Kidney (tissue), 14 donors: ENCODE data around the gene MYLK4. TPM values are rescaled to one million over a fixed set of nuclear protein-coding genes. Genes with fewer than 3 reads are reported as not detected.

Experiments used
- DNase-seq, 5 donors: peaks; one replicate each; pipeline ENCODE4 v3.0.0-alpha.2; 2013 to 2020
- FAIRE-seq: peaks from 2 replicates; lab custom pipeline; 2012; peaks lifted over from hg19 to GRCh38; lab: Jason Lieb, UNC
- H3K27ac ChIP-seq, 2 donors: one replicate each; pipeline ENCODE4 v1.7.0; 2013; ENCODE audit warnings: low read depth in 2 of 2, low read length in 2 of 2, inconsistent platforms in 1 of 2
- H3K27me3 ChIP-seq: one replicate; pipeline ENCODE4 v1.7.1; 2013; ENCODE audit warnings: low read length, inconsistent platforms; ENCODE audit not compliant: control insufficient read depth, insufficient read depth
- H3K36me3 ChIP-seq, 3 donors: one replicate each; pipeline versions ENCODE4 v1.7.0 to v1.7.1; 2013; ENCODE audit warnings: low read length in 3 of 3, control low read depth in 1 of 3, inconsistent platforms in 1 of 3; ENCODE audit not compliant: insufficient read depth in 3 of 3, control insufficient read depth in 2 of 3
- H3K4me1 ChIP-seq, 3 donors: one replicate each; pipeline versions ENCODE4 v1.7.0 to v1.7.1; 2013; ENCODE audit warnings: low read length in 3 of 3, inconsistent platforms in 1 of 3, low read depth in 1 of 3; ENCODE audit not compliant: control insufficient read depth in 2 of 3, insufficient read depth in 2 of 3
- H3K4me3 ChIP-seq, 3 donors: one replicate each; pipeline versions ENCODE4 v1.7.0 to v1.8.1; 2013; ENCODE audit warnings: low read length in 3 of 3, control low read depth in 1 of 3, inconsistent platforms in 1 of 3
- H3K9ac ChIP-seq, 3 donors: one replicate each; pipeline versions ENCODE4 v1.7.0 to v1.7.1; 2013; ENCODE audit warnings: low read length in 3 of 3, control low read depth in 1 of 3, inconsistent platforms in 1 of 3
- H3K9me3 ChIP-seq, 3 donors: one replicate each; pipeline versions ENCODE4 v1.7.0 to v1.7.1; 2013; ENCODE audit warnings: low read length in 3 of 3, control low read depth in 1 of 3, inconsistent platforms in 1 of 3; ENCODE audit not compliant: control insufficient read depth in 2 of 3, insufficient read depth in 1 of 3
- intact Hi-C: fragments of 100-400 bp; cut with DNase I; formaldehyde crosslinking; loops from one replicate; pipeline ENCODE4 v1.11.1; 2022
- polyA plus RNA-seq: library from polyadenylated mRNA; stranded (reverse); fragments of 350-450 nt; fragmentation: Illumina TruSeq; extraction: RNeasy Lipid Tissue Mini Kit (QIAGEN cat#74804); gene quantifications from one replicate; pipeline ENCODE4 v1.2.3, GENCODE V29; 2014; ENCODE audit warnings: low read depth, low replicate concordance; ENCODE audit not compliant: insufficient read depth
- total RNA-seq: library from RNA; stranded (reverse); fragmentation: NEBNext Ultra II Directional; extraction: Animal tissue kit (Norgen Biotek cat#: 25700); gene quantifications from one replicate; pipeline ENCODE4 v1.2.1, GENCODE V29; 2021
- TF ChIP-seq, protein P1 (sequence below): IDR thresholded peaks from 3 replicates; pipeline ENCODE4 v1.5.1; 2012; ENCODE audit warnings: mild to moderate bottlenecking, moderate library complexity, borderline replicate concordance; ENCODE audit not compliant: insufficient read depth; ENCODE audit errors: extremely low read depth
- donor health status: control.
- donor health status: control.
- donor health status: control.
- donor health status: control.
- donor health status: control.
- donor health status: DM: yes; HTN: yes; CAD: no.
- donor health status: Normal renal cell carcinoma (clear cell type).

MYLK4 gene
- total and polyA plus RNA-seq, 2 donors from 2014 or later, result 1.1 to 1.3 TPM

DNA sequence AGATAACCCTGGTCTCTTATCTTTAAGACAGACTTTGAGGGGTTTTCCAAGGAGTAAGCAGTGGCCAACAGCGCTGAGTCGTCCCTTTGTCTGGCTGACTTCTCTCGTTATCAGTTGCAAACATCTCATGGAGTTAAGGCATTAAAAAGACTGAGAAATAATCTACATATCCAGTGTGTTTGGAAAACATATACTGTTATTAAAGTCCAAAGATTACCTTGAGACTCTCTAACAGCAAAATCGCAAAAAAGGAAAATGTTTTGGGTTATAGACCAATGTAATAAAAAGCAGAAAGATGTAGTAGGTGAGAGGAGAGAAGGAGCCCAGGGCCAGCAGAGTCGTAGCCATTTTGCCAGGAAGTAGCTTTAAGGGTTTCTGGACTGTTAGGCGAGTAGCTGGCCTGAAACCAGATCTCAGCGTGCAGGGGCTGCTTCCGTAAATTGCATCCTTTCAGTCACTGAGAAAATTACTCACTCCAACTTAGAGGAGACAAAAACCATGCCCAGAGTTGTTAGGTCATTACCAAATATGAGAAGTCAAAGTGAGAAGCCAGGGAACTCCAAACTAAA lies 24.6 kb downstream of the MYLK4 start:
- DNase-seq, result peak in 2 of 5 donors; percentile 51 to 60
- Histone ChIP-seq H3K9ac (no peak overlapping the region), H3K27me3 (no peaks in the 10 kb centered on the region), H3K36me3 (no peaks in the 10 kb centered on the region), H3K4me3 (no peak overlapping the region), H3K27ac (no peak overlapping the region), H3K4me1 (peaks cover 0 to 2% (median 0%) of the 10 kb centered on the region in 3 donors), H3K9me3 (no peaks in the 10 kb centered on the region)
- FAIRE-seq, result no peak
- intact Hi-C loops, result no loop called here
- TF ChIP-seq, protein P1, sequence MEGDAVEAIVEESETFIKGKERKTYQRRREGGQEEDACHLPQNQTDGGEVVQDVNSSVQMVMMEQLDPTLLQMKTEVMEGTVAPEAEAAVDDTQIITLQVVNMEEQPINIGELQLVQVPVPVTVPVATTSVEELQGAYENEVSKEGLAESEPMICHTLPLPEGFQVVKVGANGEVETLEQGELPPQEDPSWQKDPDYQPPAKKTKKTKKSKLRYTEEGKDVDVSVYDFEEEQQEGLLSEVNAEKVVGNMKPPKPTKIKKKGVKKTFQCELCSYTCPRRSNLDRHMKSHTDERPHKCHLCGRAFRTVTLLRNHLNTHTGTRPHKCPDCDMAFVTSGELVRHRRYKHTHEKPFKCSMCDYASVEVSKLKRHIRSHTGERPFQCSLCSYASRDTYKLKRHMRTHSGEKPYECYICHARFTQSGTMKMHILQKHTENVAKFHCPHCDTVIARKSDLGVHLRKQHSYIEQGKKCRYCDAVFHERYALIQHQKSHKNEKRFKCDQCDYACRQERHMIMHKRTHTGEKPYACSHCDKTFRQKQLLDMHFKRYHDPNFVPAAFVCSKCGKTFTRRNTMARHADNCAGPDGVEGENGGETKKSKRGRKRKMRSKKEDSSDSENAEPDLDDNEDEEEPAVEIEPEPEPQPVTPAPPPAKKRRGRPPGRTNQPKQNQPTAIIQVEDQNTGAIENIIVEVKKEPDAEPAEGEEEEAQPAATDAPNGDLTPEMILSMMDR, result no peak

DNA sequence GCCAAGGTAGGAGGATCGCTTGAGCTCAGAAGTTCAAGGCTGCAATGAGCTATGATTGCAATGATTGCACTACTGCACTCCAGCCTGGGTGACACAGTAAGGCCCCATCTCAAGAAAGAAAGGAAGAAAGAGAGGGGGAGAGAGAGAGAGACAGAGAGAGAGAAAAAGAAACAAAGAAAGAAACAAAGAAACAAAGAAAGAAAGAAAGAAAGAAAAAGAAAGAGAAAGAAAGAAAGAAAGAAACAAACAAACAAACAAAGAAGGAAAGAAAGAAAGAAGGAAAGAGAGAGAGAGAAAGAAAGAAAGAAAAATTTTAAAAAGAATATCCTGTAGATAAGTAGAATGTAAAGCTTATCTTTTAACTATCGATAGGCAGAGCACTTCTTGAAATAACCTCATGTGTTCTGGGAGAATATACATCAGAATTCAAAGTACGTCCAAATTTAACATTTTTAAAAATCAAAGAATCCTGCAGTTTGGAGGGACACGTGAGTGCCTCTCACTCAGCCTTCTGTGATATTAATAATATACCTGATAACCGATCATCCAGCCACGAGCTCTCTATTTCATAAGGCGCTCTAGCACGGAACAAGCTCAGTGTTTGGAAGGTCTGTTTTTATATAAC lies 25.2 kb downstream of the MYLK4 start:
- Histone ChIP-seq H3K9ac (no peak overlapping the region), H3K9me3 (no peaks in the 10 kb centered on the region), H3K27me3 (no peaks in the 10 kb centered on the region), H3K36me3 (no peaks in the 10 kb centered on the region), H3K4me1 (no peaks in the 10 kb centered on the region), H3K4me3 (no peak overlapping the region), H3K27ac (no peak overlapping the region)
- FAIRE-seq (no peak), DNase-seq (no peak)
- TF ChIP-seq, protein P1, result no peak
- intact Hi-C loops, result no loop called here

DNA sequence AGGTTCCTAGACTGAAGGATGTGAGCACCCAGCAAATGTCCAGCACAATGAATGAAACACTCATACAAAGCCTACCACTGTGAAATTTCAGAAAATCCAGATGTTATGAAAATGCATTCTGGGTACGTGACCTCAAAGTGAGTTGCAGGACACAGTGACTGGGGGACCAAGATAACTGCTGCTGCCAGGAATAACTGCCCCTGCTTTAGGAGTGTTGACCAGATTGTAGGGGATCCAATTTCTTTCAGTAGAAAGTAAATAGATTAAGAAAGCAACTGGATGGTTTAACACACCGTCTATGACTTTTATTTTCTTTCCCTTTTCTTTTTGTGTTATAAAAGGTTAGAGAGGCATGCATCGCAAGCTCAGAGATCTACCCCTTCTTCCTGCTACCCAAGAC lies 29.5 kb downstream of the MYLK4 start:
- DNase-seq, result no peak
- H3K27ac ChIP-seq, result no peak overlapping the region
- H3K4me1 ChIP-seq, result peaks cover 0 to 11% (median 4%) of the 10 kb centered on the region in 3 donors
- intact Hi-C loops, result no loop called here
- no peak for FAIRE-seq
- H3K4me3 ChIP-seq, result no peak overlapping the region
- H3K9ac ChIP-seq, result no peak overlapping the region
- H3K36me3 ChIP-seq, result no peaks in the 10 kb centered on the region
- no peaks in the 10 kb centered on the region for H3K27me3 ChIP-seq
- TF ChIP-seq, protein P1, result no peak
- H3K9me3 ChIP-seq, result no peaks in the 10 kb centered on the region
